Osteocyte (in vitro differentiated cells): ENCODE measurements around the gene UXS1. TPM values are rescaled to one million over a fixed set of nuclear protein-coding genes. Genes with fewer than 3 reads are reported as not detected.

Source experiments
- DNase-seq: peaks from one replicate; pipeline ENCODE4 v3.0.0; 2021; ENCODE audit warnings: mixed read lengths; ENCODE audit not compliant: unreplicated experiment; ENCODE audit errors: extremely low spot score
- H3K27ac Mint-ChIP-seq: one replicate; pipeline ENCODE4 v1.8.0; 2021; ENCODE audit warnings: mild to moderate bottlenecking, mixed read lengths; ENCODE audit not compliant: unreplicated experiment
- H3K27me3 Mint-ChIP-seq: one replicate; pipeline ENCODE4 v1.8.0; 2021; ENCODE audit warnings: mixed read lengths; ENCODE audit not compliant: unreplicated experiment
- H3K36me3 Mint-ChIP-seq: one replicate; pipeline ENCODE4 v1.8.0; 2021; ENCODE audit warnings: mixed read lengths; ENCODE audit not compliant: unreplicated experiment
- H3K4me1 Mint-ChIP-seq: one replicate; pipeline ENCODE4 v1.8.0; 2021; ENCODE audit warnings: mixed read lengths; ENCODE audit not compliant: unreplicated experiment
- H3K4me3 Mint-ChIP-seq: one replicate; pipeline ENCODE4 v1.8.0; 2021; ENCODE audit warnings: mild to moderate bottlenecking, moderate library complexity, mixed read lengths; ENCODE audit not compliant: unreplicated experiment
- H3K9me3 Mint-ChIP-seq: one replicate; pipeline ENCODE4 v1.8.0; 2021; ENCODE audit warnings: mixed read lengths; ENCODE audit not compliant: unreplicated experiment
- total RNA-seq: library from RNA; stranded (reverse); gene quantifications from 2 replicates; pipeline ENCODE4 v1.2.1, GENCODE V29; 2021
- TF ChIP-seq, protein P1 (sequence below): fragments of 200-600 bp; sonication (generic); IDR thresholded peaks from 2 replicates; pipeline ENCODE4 v1.5.0; 2021; ENCODE audit warnings: antibody characterized with exemption, mild to moderate bottlenecking, moderate library complexity

The UXS1 gene
- total RNA-seq, 1 donor from 2014 or later: 23.2 TPM

GRCh38 chr2:106187273-106187891, 6.7 kb downstream of the UXS1 start:
- Mint-ChIP-seq H3K27ac (no peak overlapping the region), H3K9me3 (no peaks in the 10 kb centered on the region), H3K4me1 (peaks cover 29% of the 10 kb centered on the region), H3K27me3 (no peaks in the 10 kb centered on the region), H3K4me3 (no peak overlapping the region), H3K36me3 (peaks cover 3% of the 10 kb centered on the region)
- TF ChIP-seq, protein P1, sequence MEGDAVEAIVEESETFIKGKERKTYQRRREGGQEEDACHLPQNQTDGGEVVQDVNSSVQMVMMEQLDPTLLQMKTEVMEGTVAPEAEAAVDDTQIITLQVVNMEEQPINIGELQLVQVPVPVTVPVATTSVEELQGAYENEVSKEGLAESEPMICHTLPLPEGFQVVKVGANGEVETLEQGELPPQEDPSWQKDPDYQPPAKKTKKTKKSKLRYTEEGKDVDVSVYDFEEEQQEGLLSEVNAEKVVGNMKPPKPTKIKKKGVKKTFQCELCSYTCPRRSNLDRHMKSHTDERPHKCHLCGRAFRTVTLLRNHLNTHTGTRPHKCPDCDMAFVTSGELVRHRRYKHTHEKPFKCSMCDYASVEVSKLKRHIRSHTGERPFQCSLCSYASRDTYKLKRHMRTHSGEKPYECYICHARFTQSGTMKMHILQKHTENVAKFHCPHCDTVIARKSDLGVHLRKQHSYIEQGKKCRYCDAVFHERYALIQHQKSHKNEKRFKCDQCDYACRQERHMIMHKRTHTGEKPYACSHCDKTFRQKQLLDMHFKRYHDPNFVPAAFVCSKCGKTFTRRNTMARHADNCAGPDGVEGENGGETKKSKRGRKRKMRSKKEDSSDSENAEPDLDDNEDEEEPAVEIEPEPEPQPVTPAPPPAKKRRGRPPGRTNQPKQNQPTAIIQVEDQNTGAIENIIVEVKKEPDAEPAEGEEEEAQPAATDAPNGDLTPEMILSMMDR: no peak
- no peak for DNase-seq

GRCh38 chr2:106185475-106186184, 8.5 kb downstream of the UXS1 start:
- H3K27me3 Mint-ChIP-seq: no peaks in the 10 kb centered on the region
- H3K27ac Mint-ChIP-seq: no peak overlapping the region
- no peak for DNase-seq
- TF ChIP-seq, protein P1: no peak
- peaks cover 3% of the 10 kb centered on the region for H3K36me3 Mint-ChIP-seq
- H3K4me3 Mint-ChIP-seq: no peak overlapping the region
- H3K9me3 Mint-ChIP-seq: no peaks in the 10 kb centered on the region
- peaks cover 35% of the 10 kb centered on the region for H3K4me1 Mint-ChIP-seq

GRCh38 chr2:106184857-106185256, 9.2 kb downstream of the UXS1 start:
- Mint-ChIP-seq H3K27me3 (no peaks in the 10 kb centered on the region), H3K4me3 (no peak overlapping the region), H3K27ac (no peak overlapping the region), H3K9me3 (no peaks in the 10 kb centered on the region), H3K4me1 (peaks cover 35% of the 10 kb centered on the region), H3K36me3 (peaks cover 3% of the 10 kb centered on the region)
- no peak for DNase-seq
- TF ChIP-seq, protein P1: no peak

DNA sequence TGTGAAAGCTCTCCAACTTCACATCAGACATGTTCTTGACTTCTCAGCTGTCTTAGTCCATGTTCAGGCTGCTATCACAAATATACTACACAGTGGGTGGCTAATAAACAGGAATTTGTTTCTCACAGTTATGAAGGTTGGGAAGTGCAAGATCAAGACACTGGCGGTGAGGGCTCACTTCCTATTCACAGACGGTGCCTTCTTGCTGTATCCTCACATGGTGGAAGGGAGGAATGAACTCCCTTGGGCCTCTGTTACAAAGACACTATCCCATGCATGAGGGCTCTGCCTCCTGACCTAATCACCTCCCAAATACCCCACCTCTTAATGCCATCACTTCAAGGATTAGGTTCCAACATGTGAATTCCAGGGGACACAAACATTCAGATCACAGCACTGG, 9.7 kb downstream of the UXS1 start:
- peaks cover 3% of the 10 kb centered on the region for H3K36me3 Mint-ChIP-seq
- H3K4me1 Mint-ChIP-seq: peaks cover 30% of the 10 kb centered on the region

More for the DNA sequence above, 9.7 kb downstream of the UXS1 start:
- Mint-ChIP-seq H3K27me3 (no peaks in the 10 kb centered on the region), H3K9me3 (no peaks in the 10 kb centered on the region), H3K27ac (no peak overlapping the region), H3K4me3 (no peak overlapping the region)
- TF ChIP-seq, protein P1: no peak
- DNase-seq: no peak
